GM18951 (cell line): ENCODE results near the gene CFAP53.

Source experiments
- POLR2A ChIP-seq: IDR thresholded peaks from 4 replicates; pipeline ENCODE4 v1.6.1; 2011; ENCODE audit warnings: mild to moderate bottlenecking; ENCODE audit not compliant: insufficient read length, insufficient read depth; ENCODE audit errors: extremely low read depth
- in situ Hi-C: fragments of 300-500 bp; cut with MboI; formaldehyde crosslinking; loops from one replicate; pipeline ENCODE4 v1.12.0; 2022; ENCODE audit warnings: low sequenced_read_pairs, mixed read lengths, inconsistent platforms; ENCODE audit not compliant: unreplicated experiment

Gene CFAP53

DNA sequence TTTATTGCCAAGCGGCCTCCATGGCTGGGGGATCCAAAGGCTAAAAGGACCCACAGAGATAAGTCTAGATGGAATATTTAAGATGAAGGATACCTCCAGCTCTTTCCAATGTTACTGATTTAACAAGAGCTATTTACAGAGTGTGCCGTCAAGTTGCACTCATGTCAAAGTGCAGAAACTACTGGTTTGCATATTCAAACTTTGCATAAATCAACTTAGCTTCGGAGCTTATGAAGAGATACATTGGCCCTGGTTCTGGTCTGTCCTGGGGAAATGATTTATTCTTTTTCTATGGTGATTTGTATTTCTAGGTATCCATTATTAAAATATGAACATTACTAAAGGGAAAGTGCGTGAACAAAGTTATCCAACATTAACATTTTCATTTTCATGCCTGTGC lies 57.0 kb downstream of the CFAP53 start:
- in situ Hi-C loops = no loop called here
- no peak for TF ChIP-seq POLR2A

DNA sequence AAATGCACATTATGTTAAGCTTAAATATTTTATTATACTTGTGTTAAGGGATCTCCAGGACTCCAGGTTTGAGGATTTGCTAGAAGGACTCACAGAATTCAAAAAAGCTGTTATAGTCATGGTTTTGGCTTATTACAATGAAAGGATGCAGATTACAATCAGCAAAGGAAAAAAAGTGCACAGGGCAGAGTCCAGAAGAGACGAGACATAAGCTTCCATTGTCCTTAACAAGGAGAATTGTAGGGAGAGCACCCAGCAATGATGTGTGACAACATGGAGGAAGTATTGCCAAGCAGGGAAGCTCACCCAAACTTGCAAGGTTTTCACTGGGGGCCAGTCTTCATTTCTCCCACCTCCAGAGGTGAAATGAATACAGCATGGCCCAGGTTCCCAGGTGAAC lies 58.6 kb downstream of the CFAP53 start:
- in situ Hi-C loops = no loop called here
- no peak for TF ChIP-seq POLR2A

DNA sequence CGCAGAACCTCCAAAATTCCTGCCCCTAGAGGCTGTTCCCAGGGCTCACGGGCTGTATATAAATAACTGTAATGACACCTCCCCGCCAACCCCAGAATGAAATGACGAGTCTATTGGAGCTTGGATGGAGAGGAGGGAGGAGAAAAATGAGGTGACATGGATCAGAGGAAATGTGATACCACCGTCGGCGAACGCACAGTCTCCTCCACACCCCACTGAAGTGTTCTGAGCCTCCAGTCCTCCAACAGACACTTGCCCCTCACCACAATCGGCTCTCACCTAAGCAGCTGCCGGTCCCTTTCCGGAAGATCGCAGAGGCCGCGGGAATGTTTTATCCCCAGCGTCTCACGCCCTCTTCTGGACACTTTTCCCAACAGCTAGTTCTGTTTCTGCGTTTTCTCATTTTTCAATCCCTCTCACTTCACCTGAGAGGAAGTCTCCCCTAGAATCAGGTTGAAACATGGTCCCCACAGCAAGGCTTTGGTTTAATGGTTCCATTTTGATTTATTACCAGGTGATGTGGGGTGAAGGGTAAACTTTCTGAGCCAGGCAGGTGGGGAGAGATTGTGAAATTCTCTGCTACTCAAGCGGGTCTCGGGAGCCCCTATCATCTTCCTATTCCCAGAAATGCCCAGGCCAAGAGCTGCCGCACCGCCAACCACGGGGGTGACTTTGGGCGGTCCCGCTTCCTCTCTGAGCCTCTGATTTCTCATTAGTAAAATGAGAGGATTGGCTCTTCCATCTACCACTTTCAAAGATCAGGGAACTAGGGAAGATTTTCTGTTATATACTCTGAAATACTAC lies 62.3 kb downstream of the CFAP53 start:
- TF ChIP-seq POLR2A = no peak

DNA sequence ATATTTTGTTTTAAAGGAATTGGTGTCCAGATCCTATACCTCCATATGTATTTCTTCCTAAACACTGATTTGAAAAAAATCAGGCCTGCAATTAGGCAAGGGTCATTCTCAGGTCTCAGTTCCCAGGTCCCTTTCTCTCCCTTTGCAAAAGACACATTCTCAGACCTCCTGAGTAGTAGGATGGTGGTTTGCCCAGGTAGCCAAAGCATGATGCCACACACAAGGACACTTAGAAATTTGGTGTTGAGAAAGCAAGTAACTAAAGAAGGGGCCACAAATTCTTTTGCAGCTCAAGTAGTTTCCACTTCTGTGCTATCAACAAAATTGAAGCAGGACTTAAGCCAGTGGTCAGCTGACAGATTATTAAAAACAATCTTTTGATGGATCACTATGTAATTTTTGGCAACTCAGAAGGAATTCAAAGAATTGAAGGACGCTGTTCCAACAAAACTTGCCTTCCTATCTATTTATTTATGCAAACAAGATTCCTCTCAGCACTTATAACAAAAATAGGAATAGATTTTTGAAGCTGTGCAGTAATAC lies 64.7 kb downstream of the CFAP53 start:
- in situ Hi-C loops = no loop called here
- no peak for TF ChIP-seq POLR2A

More for the DNA sequence above, 62.3 kb downstream of the CFAP53 start:
- in situ Hi-C loops = no loop called here

DNA sequence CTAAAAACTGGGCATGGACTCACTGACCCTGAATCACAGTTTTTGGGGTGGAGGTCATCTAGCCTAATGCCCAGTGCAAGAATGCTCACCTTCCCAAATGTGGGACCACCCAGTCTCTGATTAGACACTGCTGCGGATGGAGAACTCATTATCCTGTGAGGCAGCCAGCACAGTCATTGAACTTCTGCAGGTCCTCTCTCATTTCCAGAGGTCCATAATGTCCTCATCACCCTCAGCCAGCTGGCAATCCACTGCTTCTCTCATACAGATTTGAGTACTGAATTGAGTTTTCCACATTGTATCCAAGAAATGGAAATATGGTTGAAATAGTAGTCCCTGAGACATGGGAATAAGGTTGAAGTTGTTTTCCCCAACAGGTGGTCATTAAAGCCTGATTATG lies 66.4 kb downstream of the CFAP53 start:
- in situ Hi-C loops = no loop called here
- TF ChIP-seq POLR2A = no peak

DNA sequence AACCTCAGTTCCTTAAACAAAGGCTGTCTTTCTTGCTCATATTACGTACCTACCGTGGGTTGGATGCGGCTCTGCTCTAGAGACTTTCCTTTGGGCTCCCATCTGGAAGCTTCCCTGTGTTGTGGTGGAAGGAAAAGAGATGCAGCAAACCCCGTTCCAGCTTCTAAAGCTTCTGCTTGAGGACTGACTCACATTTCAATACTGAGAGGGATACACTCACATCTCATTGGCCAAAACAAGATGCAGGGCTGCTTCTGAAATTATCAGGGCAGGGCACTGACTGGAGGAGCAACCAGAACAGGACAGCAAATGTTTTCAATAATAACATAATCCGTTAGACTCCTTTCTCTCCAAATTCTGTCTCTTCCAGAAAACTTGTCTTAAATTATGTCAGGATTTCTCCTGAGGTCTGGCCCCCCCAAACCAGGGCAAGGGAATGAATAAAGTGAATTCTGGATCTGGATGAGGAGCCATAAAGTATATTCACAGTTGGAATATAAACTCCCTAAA lies 66.9 kb downstream of the CFAP53 start:
- no peak for TF ChIP-seq POLR2A
- in situ Hi-C loops = no loop called here

DNA sequence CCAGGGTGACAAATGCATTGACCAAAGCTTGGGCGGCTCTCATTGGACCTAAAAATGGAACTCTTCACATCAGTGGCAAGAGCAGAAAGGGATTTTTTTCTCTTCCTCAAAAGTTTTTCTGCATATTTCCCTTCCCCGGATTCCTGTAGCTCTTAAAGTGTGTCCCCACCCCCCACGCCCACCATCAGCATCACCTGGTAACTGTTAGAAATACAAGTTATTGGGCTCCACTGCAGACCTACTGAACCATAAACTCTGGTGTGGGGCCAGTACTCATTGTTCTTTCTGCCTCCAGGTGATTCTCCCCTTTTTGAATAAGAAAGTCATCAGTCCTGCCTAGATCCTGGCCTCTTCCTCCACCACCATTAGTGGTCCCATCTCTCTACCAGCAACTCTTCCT lies 70.0 kb downstream of the CFAP53 start:
- in situ Hi-C loops = no loop called here

DNA sequence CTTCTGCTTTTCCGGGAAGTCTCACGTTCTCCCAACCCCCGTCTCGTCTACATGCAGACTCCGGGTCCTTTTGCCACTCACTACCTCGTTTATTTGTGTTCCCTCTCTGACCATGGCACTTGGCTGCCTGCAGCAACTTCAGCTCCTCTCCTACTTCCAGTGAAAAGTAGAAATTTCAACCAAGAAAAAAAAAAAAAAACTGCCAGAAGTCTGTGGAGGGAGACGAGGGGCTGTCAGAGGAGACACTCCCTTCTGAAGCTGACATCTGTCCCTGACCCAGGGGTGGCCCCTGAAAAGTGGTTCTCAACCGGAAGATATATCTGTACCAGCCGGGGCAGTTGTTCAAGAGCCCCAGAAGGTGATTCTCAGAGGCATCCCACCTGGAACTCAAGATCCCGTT lies 70.6 kb downstream of the CFAP53 start:
- TF ChIP-seq POLR2A = no peak
- in situ Hi-C loops = no loop called here

More for the DNA sequence above, 70.0 kb downstream of the CFAP53 start:
- TF ChIP-seq POLR2A = no peak

DNA sequence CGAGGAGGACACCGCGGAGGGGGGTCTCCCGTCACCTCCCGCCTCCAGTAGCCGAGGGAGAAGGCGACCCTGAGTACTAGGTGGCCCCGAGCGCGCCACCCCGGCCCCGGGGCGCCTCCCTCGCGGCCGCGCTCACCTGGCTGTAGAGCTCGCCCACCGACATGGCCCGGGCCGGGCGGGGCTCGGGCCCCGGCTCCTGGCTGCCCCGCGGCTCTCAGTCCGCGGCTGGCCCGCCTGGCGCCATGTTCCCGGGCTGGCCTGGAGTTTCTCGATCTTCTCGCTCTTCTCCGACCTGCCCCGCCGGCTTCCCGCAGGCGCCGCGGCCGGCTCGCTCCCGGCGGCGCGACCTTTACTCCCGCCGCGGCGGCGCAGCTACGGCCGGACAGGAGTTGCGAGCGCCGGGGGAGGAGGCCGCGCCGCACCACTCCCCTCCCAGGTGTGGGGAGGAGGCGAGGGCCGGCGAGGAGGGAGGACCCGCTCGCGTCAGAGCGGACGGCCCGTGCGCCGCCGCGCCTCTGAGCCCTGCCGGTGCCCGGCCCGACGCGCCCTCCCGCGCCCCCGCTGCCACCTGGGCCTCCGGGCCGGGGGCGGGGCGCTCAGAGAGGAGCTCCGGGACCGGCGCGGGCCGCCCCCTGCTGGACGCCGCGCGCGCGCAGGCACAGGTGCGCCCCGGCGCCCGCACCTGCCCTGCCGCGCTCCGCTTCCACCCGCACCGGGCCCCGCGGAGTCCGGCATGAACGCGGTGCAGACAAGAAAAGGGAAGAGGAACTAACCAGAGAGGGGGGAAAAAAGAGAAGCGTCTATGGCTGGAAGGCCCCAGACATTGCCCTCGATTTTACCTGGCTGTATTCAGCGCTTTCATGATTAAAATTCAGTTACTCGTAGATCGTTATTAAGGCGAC lies 71.4 kb downstream of the CFAP53 start, which contains the start of gene MYO5B:
TSS of gene MYO5B (minus strand) at position 517 of the 902 bp plus-strand sequence. CDS start at position 163, 354 bp downstream.
- in situ Hi-C loops = no loop called here
- TF ChIP-seq POLR2A = no peak

DNA sequence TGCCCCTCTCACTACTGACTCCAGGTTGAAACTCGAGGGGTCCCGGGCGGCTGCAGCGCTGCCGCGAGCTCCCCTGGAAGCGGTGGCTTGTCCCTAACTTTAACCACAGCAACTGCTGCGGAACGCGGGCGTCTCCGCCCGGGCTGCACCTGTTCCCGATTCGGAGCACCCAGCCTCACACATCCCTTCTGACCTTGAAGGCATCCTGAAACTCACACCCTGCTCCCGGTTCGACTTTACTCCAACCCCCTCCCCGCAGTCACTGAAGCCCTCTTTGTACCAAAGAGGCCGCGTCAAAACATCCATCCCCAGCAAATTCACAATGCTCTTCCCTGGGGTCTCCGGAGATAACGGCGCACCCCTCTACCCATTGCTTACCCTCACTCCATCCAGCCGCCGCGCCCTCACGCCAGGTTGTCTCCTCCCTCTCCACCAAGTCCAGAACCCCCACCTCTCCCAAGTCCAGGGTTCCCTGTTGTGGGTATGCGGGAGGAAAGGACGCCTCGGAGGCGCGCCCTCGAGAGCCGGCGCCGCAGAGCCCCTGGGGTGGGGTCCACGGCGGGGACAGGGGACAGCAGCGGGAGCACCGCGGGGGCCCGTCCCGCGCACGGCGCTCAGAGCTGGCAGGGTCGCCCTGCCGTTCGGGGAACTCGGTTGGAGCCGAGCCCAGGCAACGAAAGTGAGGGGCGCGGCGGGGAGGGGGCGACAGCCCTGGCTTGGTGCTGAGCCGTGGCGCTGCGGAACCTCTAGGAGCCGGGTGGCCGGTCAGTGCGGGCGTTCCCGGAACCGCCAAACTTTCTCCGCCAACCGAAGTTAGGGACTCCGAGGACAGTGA lies 72.3 kb downstream of the CFAP53 start:
- TF ChIP-seq POLR2A = no peak
- in situ Hi-C loops = no loop called here

DNA sequence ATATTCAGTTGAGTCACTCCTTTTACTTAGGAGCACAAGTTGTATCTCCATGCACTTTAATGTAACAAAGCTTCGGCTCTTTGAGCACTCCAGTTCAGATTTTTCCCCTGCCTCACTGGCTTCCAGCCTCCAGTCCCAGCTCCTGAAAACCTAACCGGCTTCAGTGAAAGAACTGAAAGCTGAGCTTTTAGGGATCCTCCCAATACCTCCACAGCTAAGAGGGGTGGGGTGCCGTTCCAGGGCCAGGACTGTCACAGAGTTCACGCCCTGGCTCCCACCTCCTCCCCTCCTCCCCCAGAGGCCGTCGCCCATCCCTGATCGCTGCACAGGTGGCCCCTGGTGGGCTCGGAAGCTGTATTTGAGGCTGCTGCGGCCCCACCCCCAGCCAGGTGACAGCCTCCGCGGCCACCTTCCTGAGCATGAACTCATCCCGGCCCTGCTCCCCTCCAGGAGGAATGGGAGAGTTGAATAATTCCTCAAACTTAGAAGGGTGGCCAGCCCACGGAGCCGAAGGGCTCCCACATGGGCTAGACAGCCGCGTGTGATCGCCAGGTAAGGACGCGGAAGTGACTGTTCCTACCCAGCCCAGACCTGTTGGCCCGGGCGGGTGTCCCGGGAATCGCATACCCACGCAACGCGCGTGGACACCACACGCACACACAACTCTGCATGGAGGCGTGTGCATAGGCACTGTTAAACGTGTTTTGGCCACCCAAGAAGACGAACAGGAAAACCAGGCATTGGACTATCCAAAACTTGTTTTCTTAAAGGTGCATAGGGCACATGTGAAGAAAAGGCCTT lies 73.1 kb downstream of the CFAP53 start:
- in situ Hi-C loops = no loop called here
- no peak for TF ChIP-seq POLR2A

DNA sequence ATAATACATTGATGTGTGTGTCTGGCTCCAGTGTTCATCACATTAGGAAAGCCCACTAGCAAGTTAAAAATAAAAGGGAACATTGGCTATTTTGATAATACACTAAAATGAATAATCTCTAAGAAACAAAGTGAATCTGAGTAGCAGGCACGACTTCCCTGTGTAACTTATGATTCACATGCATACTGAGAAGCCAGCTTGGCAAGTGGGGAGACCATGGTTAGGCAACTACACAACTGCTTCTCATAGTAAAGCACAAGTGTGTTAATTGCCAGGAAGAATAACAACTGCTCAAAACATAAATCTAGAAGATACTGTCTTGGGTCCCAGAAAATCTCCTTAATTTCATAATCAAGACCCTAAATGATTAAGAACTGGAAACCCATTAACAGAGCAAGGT lies 75.4 kb downstream of the CFAP53 start:
- in situ Hi-C loops = no loop called here
- TF ChIP-seq POLR2A = no peak
